IPS-11a (cell line): Measurements from ENCODE around the gene BIVM.

ENCODE experiments used
- H3K4me3 ChIP-seq: one replicate; pipeline ENCODE4 v1.5.1; 2013; ENCODE audit warnings: low read depth, low read length, control low read depth

BIVM gene

GRCh38 chr13:102877303-102877702 lies 78.4 kb downstream of the BIVM start:
- no peak overlapping the region for H3K4me3 ChIP-seq

- H3K4me3 ChIP-seq: no peak overlapping the region
These were observed 79.6 kb downstream of the BIVM start for GRCh38 chr13:102878481-102878880.

GRCh38 chr13:102879793-102880499 lies 81.0 kb downstream of the BIVM start:
- H3K4me3 ChIP-seq: no peak overlapping the region

GRCh38 chr13:102881819-102882686 lies 83.1 kb downstream of the BIVM start:
- H3K4me3 ChIP-seq: no peak overlapping the region
